HG02571 (cell line): ENCODE results near the gene HNRNPH3.

Experiments used
- ATAC-seq: cut with Tn5 transposase; IDR thresholded peaks from one replicate; pipeline ENCODE4 v1.9.1; 2021; ENCODE audit warnings: mild to moderate bottlenecking, moderate library complexity; ENCODE audit not compliant: unreplicated experiment

The HNRNPH3 gene

GRCh38 chr10:68371604-68372003, 39.7 kb downstream of the HNRNPH3 start:
- ATAC-seq: no peak

GRCh38 chr10:68385740-68386139, 53.9 kb downstream of the HNRNPH3 start:
- ATAC-seq: no peak
